ENCODE data around the gene IARS2.
"Not testable (repeated sequence)": the region's sequence is repeated elsewhere in the genome, so short reads cannot be mapped to it uniquely, and the experiment has no call there.

Gene IARS2

GRCh38 chr1:220113136-220113695 lies 19.3 kb downstream of the IARS2 start:
- no peak for DNase-seq (ENCODE audit: low read depth)

- no peak for DNase-seq (ENCODE audit: low read depth)
Observed at GRCh38 chr1:220119043-220119512, 25.1 kb downstream of the IARS2 start.

- no peak for DNase-seq (ENCODE audit: low read depth)
Observed at GRCh38 chr1:220121791-220122530, 28.0 kb downstream of the IARS2 start.

GRCh38 chr1:220123066-220123465 lies 29.1 kb downstream of the IARS2 start:
- no peak for DNase-seq (ENCODE audit: low read depth)

GRCh38 chr1:220123889-220124288 lies 30.0 kb downstream of the IARS2 start:
- DNase-seq (ENCODE audit: low read depth) = no peak

- DNase-seq (ENCODE audit: low read depth) = no peak
Observed at GRCh38 chr1:220124542-220124941, 30.6 kb downstream of the IARS2 start.

- DNase-seq (ENCODE audit: low read depth) = no peak
Observed at GRCh38 chr1:220127076-220127475, 33.1 kb downstream of the IARS2 start.

- DNase-seq (ENCODE audit: low read depth) = no peak
Observed at GRCh38 chr1:220129479-220130210, 35.7 kb downstream of the IARS2 start.

- no peak for DNase-seq (ENCODE audit: low read depth)
Observed at GRCh38 chr1:220135755-220136154, 41.8 kb downstream of the IARS2 start.

GRCh38 chr1:220137019-220137786 lies 43.3 kb downstream of the IARS2 start:
- DNase-seq (ENCODE audit: low read depth) = no peak

- no peak for DNase-seq (ENCODE audit: low read depth)
Observed at GRCh38 chr1:220139966-220140365, 46.0 kb downstream of the IARS2 start.

GRCh38 chr1:220144051-220144450 lies 50.1 kb downstream of the IARS2 start:
- DNase-seq (ENCODE audit: low read depth) = no peak

GRCh38 chr1:220149742-220150141 lies 55.8 kb downstream of the IARS2 start:
- no peak for DNase-seq (ENCODE audit: low read depth)

GRCh38 chr1:220151454-220151853 lies 57.5 kb downstream of the IARS2 start:
- DNase-seq (ENCODE audit: low read depth) = no peak

- DNase-seq (ENCODE audit: low read depth) = no peak
Observed at GRCh38 chr1:220153147-220153546, 59.2 kb downstream of the IARS2 start.

GRCh38 chr1:220156620-220157146 lies 62.8 kb downstream of the IARS2 start:
- DNase-seq (ENCODE audit: low read depth) = no peak

- DNase-seq (ENCODE audit: low read depth) = no peak
Observed at GRCh38 chr1:220157738-220158137, 63.8 kb downstream of the IARS2 start.

GRCh38 chr1:220158530-220158929 lies 64.6 kb downstream of the IARS2 start:
- DNase-seq (ENCODE audit: low read depth) = not testable (repeated sequence)

- no peak for DNase-seq (ENCODE audit: low read depth)
Observed at GRCh38 chr1:220159041-220159440, 65.1 kb downstream of the IARS2 start.

GRCh38 chr1:220160027-220160426 lies 66.1 kb downstream of the IARS2 start:
- DNase-seq (ENCODE audit: low read depth) = no peak

- DNase-seq (ENCODE audit: low read depth) = no peak
Observed at GRCh38 chr1:220164116-220164515, 70.2 kb downstream of the IARS2 start.

- DNase-seq (ENCODE audit: low read depth) = no peak
Observed at GRCh38 chr1:220164517-220164916, 70.6 kb downstream of the IARS2 start.
